ENCODE measurements around the gene PPHLN1.
A peak's percentile ranks its signal among the peaks of the same experiment; 100 is the strongest.

The PPHLN1 gene

DNA sequence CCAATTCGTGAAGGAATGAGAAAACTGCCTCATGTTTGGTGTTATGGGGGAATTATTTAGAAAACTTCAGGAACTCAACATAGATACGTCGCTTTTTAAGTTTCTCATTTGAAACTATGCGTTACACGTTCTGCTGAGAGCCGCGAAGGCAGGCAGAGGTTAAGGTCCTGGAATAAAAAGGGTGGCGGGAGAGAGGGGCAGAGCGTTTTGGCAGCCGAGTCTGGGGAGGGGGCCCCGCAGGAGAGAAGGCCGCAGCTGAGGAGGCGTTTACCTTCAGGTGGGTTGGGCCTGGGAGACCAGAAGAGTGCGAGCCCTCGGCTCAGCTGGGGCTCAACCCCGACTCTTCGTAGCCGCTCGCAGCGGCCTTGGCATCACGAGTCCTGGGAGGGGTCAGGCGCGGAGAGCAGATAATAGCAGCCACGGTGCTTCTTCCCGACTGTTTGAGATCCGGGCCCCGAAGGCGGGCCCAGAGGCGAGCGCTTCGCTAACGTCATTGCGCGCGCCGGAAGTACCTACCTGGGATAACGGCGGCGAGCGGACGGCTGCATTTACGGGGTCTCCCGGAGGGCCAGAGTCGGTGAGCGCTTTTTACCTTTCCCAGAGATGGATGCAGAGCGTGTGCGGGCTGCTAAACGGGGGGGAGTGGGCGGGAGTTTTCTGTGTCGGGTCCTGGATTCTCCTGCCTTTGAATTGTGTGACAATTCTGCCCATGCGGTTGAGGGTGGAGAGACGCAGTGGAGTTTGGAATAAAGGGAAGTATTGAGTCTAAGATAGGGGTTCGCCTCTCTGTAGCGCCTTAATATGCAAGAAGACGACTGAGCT lies at the start of gene PPHLN1, which contains the start of gene ZCRB1:
Gene PPHLN1, plus strand, starts transcription at position 515 of the 822 bp plus-strand sequence. CDS start 9,736 bp downstream, outside the sequence.
Gene ZCRB1, minus strand, starts transcription at position 442 of the 822 bp plus-strand sequence. CDS start 1,992 bp downstream, outside the sequence.
- peak; percentile 72 for DNase-seq (ENCODE audit: low spot score)

- no peak for DNase-seq (ENCODE audit: low spot score)
Measured at GRCh38 chr12:42277396-42278127, 48.4 kb upstream of the PPHLN1 start.

DNA sequence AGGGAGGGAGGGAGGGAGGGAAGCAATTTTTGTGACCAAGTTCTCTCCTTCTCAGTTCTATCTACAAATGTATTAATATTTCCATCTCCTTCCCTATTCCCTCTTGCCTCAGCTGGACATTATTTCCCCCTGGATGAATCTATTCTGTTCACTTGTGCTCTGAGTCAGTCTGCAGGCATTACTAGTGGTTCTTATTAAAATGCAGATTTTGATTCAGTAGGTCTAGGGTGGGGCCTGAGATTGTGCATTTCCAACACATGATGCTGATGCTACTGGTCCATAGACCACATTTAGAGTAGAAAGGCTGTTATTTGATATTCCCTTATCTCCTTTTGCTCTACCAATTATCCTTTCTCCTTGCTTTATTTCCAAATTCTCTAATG lies 47.8 kb upstream of the PPHLN1 start:
- no peak for DNase-seq (ENCODE audit: low spot score)

- DNase-seq (ENCODE audit: low spot score), result no peak
Measured at GRCh38 chr12:42281278-42281677, 44.7 kb upstream of the PPHLN1 start.

GRCh38 chr12:42281844-42282243 lies 44.1 kb upstream of the PPHLN1 start:
- no peak for DNase-seq (ENCODE audit: low spot score)

DNA sequence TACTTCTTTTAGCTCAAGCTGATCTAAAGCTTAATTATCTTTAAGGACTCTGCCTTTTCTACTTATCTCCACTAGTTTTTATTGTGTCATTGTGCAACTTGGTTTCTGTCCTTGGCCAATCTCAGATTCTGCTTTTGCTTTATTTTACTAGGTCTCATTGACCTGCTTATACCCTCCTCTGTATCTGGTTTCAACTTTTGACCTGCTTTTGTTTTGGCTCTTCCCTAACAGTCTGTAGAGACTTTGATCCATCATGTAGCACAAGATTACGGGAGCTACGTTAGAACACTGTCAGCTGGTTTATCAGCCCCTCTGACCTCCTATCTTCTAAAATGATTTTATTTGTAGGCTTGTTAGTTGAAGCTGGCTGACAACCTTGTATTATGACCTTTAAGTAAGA lies 43.7 kb upstream of the PPHLN1 start:
- DNase-seq (ENCODE audit: low spot score), result no peak

GRCh38 chr12:42283739-42284138 lies 42.2 kb upstream of the PPHLN1 start:
- DNase-seq (ENCODE audit: low spot score), result peak; percentile 1

GRCh38 chr12:42284157-42284556 lies 41.8 kb upstream of the PPHLN1 start:
- no peak for DNase-seq (ENCODE audit: low spot score)

GRCh38 chr12:42284876-42285275 lies 41.1 kb upstream of the PPHLN1 start:
- no peak for DNase-seq (ENCODE audit: low spot score)

- no peak for DNase-seq (ENCODE audit: low spot score)
Measured at GRCh38 chr12:42285431-42285830, 40.5 kb upstream of the PPHLN1 start.

GRCh38 chr12:42286741-42287140 lies 39.2 kb upstream of the PPHLN1 start:
- DNase-seq (ENCODE audit: low spot score), result no peak

DNA sequence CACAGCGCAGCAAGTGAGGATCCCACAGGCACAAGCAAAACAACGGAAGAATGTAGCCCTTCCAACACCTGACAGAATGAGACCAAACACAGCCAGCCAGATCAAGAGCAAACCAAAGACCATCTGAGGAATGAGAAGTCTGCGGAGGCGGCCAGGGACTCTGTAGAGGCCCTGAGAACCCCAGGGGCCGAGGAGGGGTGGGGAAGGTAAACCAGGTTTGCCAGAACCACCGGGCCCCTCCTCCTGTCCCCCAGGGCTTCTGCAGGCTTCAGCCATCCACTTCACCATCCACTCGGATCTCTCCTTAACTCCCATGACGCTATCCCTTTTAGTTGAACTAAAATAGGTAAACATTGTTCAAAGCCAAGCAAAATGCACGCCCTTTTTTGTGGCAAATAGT lies 37.4 kb upstream of the PPHLN1 start:
- DNase-seq (ENCODE audit: low spot score), result no peak

DNA sequence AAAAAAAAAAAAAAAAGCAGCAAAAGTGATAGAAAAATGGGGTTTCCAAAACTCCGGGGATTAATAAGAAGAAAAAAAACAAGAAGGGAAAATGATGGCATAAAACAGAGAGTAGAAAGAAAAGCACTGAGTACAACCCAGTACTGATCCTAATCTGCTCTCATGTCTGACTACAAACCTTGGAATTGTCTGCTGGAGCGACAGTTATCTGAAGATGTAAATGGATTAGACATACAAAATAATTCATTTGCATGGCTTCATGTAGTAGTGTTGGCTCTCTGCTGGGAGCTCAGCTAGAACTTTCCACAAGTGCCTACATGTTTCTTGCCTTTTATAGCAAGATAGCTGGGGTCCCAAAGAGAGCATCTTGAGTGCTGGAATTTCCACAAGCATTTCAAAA lies 34.3 kb upstream of the PPHLN1 start:
- DNase-seq (ENCODE audit: low spot score), result no peak

DNA sequence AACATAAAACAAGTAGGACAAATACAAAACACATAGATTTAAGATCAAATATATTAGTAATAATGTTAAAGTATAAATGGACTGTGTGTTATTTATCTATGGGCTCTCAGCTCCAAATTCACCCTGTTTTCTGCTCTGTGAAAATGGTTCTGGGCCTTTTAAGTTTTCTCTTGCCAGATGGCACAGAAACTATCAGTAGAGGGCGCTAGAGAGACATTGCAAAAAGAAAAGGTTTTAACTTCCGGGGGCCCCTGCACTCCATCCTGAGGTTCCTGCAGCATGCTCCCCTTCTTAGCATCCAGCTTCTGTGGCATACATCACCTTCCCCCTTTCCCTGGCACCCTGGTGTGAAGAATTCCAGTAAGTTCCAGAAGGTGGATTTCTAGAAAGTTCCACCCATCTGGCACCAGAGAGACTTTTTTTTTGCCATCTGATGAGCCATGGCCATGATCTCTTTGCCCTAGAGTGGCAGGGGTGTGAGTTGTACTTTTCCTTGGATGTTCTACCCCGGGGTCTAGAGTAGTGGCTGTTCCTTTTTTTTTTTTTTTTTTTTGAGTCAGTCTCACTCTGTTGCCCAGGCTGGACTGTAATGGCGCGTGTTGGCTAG lies 29.4 kb upstream of the PPHLN1 start:
- DNase-seq (ENCODE audit: low spot score), result no peak

DNA sequence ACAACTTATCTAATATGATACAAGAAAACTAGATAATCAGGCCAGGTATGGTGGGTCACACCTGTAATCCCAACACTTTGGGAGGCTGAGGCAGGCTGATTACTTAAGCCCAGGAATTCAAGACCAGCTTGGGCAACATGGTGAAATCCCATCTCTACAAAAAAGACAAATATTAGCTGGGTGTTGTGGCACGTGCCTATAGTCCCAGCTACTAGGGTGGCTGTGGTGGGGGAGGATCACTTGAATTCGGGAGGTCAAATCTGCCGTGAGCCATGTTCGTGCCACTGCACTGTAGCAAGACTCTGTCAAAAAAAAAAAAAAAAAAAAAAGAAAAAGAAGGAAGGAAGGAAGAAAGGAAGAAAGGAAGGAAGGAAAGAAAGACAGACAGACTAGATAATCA lies 27.1 kb upstream of the PPHLN1 start:
- DNase-seq (ENCODE audit: low spot score), result no peak

- no peak for DNase-seq (ENCODE audit: low spot score)
Measured at GRCh38 chr12:42299392-42300308, 26.3 kb upstream of the PPHLN1 start.

DNA sequence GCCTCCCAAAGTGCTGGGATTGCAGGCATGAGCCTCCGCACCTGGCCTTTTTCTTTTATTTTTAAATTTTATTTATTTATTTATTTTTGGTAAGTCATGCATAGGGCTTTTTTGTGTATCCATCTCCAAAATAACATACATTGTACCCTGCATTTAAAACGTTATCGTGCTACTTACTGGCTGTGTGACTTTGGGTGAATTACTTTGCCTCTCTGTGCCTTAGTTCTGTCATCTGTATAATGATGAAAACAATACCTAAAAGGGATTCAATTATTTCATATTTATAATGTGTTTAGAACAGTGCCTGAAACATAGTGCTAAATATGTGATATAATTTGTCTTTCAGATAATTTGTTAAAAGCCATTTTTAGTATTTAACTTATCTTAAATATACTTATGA lies 19.7 kb upstream of the PPHLN1 start:
- no peak for DNase-seq (ENCODE audit: low spot score)

DNA sequence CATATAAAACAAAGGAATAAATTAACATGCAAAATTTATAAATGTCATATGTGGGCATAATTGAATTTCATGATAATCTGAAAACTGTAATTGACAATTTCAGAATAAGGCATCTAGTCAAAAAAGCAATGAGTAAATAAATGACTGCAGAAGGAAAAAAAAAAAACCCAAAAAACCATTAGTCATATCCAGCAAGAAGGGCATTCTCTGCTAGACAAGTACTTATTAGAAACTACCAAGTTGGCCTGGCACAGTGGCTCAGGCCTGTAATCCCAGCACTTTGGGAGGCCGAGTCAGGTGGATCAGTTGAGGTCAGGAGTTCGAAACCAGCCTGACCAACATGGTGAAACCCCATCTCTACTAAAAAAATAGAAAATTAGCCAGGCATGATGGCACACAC lies 17.6 kb upstream of the PPHLN1 start:
- no peak for DNase-seq (ENCODE audit: low spot score)

DNA sequence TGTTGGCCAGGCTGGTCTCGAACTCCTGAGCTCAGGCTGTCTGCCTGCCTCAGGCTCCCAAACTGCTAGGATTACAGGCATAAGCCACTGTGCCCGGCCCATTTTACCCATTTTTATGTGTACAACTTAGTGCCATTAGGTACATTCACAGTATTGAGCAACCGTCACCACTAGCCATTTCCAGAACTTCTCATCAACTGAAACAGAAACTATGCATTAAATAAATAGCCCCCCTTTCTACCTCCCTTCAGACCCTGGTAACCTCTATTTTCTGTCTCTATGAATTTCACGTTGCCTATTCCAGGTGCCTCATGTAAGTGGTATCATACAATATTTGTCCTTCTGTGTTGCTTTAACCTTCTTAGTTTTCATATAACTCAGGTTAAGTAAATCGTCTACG lies 16.0 kb upstream of the PPHLN1 start:
- DNase-seq (ENCODE audit: low spot score), result no peak

DNA sequence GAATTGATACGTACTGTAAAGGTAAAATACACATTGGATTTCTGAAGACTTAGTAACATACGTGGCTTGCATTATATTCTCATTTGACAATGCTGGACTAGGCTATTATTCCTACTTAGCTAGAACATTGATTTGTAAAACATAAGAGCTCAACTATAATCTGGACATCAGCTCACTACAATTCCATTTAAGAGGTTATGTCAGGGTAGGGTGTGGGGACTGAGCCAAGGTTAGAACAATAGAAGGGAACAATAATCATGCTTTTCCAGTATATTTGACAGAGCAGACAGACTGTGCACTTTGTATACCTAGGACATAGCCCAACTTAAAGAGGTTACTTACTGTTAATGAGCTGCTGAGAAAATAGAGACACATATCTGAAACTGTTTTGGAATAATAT lies 10.9 kb upstream of the PPHLN1 start:
- DNase-seq (ENCODE audit: low spot score), result no peak

GRCh38 chr12:42320796-42321195 lies 5.2 kb upstream of the PPHLN1 start:
- DNase-seq (ENCODE audit: low spot score), result no peak

GRCh38 chr12:42322567-42322966 lies 3.4 kb upstream of the PPHLN1 start:
- no peak for DNase-seq (ENCODE audit: low spot score)

Data from pons (tissue), 1 donor.